GM18867 (cell line): Measurements from ENCODE around the gene RPL22.

ENCODE experiments used
- ATAC-seq: cut with Tn5 transposase; IDR thresholded peaks from one replicate; pipeline ENCODE4 v1.9.1; 2021; ENCODE audit warnings: mild to moderate bottlenecking, moderate library complexity; ENCODE audit not compliant: unreplicated experiment

RPL22 gene

DNA sequence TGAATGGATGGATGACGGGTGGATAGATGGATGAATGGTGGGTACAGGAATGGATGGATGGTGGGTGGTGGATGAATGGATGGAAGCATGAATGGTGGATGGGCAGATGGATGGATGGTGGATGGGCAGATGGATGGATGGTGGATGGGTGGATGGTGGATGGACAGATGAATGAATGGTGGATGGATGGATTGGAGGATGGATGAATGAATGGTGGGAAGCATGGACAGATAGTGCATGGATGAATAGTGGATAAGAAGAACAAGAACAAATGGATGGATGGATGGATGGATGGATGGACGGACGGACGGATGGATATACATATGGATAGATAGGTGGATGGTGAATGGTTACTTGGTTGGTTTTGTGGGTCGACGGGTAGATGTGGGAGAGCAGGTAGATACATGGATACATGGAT, 24.0 kb downstream of the RPL22 start:
- no peak for ATAC-seq

DNA sequence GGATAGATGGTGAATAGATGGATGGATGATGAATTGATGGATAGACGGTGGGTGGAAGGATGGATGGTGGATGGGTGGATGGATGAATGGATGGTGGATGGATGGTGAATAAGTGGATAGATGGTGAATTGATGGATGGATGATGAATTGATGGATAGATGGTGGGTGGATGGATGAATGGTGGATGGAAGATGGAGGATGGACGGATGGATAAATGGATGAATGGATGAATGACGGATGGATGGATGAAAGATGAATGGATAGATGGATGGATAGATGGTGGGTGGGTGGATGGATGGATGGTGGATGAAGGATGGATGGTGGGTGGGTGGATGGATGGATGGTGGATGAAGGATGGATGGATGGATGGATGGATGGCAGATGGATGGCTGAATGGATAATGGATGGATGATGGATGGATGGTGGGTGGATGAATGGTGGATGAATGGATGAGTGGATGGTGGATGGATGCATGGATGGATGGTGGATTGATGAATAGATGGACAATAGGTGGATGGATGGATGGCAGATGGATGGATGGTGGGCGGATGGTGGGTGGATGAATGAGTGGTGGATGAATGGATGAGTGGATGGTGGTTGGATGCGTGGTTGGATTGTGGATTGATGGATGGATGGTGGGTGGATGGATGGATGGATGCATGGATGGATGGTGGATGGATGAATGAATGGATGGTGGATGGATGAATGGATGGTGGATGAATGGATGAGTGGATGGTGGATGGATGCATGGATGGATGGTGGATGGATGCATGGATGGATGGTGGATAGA, 24.6 kb downstream of the RPL22 start:
- ATAC-seq = no peak

DNA sequence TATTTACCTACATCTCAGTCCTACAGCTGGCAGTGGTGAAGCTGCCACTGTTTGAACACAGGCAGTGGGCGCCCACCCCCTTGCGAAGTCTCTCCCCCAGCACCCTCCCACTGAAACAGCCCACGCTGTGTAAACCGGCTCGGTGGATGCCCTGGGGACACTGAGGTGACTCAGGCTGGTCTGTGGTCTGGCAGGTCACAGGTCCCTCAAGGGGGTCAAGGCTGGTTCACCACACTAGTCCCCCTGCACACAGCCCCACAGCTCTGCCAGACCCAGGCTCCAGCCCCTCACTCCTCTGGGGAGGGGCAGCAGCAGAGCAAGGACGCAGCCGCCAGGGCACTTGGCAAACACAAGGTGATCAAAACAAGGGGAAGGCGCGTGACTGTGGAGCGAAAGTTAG, 26.8 kb downstream of the RPL22 start:
- no peak for ATAC-seq

DNA sequence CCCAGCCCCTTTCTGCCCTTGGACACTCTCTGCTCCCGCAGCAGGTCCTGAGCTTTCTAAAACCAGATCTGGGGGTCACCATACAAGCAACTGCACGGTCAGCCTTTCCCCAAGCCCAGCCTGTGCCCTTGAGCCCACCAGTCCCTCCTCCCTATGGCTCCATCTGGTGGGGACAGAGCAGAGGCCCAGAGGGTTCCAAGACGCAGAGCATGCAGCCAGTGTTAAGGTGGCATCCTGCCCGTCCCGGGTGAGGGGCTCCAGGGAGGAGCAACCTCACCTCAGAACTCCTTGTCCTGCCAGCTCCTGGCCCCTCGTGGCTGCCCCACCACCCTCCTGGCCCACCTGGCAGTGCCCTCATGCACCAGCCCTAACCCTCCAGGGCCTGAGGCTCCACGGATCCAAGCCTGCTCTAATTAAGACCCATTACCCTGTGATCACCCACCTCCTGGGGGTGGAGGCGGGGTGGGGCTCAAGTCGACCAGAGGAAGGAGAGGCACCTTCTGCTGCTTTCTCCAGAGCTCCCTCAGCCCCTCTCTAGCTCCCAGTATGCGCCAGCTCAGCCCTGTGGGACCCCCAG, 27.8 kb downstream of the RPL22 start:
- ATAC-seq = no peak

DNA sequence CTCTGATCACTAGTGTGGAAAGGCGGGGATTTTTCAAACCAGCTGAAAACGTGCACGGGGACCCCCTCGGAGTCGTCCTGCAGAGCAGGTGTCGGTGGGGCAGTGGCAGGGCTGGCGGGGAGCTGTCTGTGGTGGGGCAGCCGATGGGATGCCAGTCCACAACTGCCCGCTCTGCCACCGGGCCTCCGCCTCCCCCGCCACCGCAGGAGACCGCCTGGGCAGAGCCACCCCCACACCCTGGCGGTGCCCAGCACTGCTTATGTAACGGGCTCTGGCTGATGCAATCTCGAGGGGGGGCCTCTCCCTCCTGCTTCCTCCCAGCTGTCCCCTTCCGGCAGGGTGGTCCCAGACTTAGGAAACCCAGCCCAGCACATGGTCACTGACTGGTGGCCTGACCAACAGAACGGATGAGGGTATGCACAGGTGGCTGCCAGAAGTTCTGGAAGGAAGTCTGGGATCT, 28.6 kb downstream of the RPL22 start:
- no peak for ATAC-seq

DNA sequence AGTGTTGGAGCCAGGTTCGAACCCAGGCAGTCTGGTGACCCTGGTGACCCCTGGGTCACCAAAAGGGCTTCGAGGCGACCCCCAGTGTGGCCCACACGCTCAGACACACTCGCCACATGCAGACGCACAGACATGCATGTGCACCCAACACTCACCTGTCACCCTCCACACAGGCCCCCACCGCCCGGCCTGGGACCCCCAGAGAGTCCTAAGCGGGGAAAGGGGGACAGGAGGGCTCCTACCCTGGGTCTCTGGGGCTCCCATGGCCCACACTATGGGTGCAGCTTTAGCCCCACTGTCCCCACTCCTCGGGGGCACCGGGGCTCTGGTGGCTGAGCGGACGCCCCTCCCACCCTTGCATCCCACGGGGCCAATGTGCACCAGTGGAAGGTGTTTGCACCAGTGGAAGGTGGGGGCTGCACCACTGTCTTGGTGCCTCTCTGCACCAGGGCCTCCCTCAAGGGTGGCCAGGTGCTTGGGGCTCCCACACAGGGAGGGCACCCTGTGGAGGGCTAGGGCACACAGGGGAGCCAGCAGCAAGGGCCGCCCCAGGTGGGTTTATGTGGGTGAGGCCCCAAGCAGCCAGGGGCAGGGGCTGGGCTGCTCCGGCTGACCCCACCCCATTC, 29.2 kb downstream of the RPL22 start:
- no peak for ATAC-seq

DNA sequence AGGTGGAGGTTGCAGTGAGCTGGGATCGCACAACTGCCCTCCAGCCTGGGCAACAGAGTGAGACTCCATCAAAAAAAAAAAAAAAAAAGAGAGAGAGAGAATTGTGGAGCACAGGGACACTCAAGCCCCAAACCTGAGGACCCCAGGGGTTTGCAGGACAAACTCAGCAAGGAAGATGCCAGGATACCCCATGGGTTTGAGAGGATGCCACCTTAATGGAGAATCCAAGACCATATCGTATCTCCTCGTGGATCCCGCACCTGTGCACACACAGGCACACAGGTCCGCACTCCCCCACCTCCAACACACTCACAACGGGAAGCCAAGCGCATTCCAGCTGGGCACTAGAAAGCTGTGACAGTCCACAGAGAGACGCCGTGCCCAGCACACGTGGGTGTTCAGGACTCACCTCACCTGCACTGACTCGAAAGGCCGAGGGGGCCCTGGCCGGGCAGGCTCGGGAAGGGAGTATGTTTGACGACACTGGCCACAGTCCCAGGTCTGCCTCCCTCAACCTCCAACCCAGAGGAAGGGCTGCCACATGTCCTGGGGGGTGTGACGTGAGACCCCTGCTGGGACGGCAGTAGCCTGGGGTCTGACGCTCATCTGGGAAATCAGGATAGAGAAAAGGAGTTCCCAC, 30.3 kb downstream of the RPL22 start:
- no peak for ATAC-seq

DNA sequence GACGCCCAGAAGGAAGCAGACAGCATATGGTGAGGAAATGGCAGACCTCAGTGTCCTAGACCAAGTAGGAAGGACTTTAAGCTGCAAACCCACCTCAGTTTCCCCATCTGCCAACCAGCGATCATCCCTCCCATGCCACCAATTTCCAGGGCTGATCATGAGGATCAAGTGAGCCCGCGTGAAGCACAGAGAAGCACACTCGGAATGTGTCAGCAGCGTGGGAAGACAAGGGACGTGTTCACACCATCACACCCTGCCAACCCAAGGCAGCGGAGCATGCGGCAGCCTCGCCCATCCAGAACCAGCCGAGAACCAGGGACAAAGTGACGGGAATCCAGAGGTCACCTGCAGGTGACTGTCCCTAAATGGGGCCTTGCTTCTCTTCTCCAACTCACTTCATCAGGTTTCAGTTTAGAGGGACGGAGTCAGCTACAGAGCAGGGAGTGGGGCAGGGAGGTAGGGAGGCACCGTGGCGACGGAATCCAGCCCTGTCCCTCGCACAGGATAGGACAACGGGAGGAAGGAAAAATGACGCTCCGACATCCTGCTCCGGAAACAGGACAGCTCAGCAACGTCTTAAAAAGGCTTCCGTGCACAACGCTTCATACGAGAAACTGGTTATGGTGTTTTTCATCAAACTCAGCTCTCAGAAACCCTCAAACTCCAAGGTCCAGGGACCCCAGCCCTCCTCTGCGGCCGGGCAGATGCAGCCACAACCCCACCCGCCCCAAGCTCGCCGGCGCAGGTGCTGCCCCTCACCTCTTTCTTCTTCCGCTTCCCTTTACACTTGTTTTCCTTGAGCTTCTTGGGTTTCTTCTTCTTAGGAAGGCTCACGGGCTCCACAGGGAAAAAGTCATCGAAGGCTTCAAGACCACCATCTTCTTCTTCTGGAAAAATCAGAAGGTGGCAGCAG, 31.7 kb downstream of the RPL22 start:
- ATAC-seq = no peak

DNA sequence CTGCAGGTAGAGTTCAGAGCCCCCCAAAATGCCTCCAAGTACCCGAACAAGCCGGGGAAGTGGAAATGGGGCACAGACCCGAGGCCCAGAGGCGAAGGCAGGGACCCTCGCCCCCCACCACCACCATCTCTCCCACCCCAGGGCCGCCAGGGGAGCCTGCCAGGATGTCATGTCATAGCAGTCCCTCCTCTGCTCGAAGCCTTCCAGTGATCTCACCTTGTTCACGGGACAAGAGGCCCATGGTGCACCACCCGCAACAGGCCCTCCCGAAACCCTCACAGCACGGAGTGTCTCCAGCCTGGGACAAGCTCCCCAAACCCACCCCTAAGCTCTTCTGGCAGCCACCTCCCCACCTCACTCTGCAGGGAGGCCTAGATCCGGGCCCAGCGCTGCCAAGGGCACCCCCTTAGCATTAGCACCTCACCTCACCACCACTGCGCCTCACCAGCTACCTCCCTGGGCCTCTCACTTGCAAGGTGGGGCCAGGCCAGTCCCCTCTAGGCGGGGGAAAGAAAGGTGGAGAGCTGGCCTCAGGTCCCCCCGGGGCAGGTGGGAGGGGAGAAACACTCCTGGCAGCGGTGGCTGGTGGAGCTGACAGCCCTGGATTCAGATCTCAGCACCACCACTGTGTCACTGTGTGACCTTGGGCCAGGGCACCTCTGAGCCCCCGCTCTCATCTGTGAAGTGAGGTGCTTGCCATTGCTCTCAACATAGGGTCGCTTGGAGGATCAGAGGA, 32.6 kb downstream of the RPL22 start:
- no peak for ATAC-seq

DNA sequence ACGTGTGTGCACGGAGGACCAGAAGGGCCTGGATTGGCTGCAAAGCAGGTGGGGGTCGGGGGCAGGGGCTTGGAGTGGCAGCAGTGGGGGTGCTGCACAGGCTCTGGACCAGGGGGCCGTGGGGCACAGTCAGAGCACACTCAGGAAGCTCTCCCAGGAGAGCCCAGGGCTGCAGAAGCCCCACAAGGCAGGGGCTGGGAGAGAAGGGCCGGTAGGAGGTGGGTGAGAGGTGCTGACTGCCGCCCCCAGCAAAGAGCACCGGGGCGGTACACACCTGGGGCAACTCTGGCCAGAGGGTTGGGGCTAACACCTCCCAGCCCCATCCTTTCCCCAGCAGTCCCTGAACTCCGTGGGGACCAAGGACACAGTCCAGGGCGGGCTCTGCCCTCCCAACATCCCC, 33.2 kb downstream of the RPL22 start:
- no peak for ATAC-seq

DNA sequence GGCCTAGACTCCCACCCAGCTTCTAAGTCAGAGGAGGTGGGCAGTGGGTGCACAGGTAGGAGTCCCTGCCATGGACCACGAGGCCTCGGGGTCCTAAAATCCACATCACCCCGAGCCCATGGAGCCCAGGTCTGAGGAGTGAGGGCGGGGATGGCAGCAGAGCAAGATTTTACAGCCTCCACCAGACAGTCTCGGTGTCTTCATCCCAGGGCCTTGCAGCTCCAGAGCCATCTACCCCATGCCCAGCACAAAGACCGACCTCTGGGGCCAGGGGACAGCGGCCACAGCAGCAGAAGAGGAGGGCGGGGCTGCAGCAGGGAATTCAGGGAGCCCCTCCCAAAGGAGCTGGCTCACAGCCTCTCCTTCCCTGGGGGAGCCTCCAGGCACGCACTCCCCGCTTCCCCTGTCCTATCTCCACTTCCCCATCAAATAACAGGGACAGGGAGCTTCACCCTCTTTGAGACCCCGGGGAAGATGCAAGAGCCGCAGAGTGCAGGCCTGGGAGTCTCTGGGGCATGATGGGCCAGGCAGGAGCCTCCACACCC, 33.9 kb downstream of the RPL22 start:
- no peak for ATAC-seq

DNA sequence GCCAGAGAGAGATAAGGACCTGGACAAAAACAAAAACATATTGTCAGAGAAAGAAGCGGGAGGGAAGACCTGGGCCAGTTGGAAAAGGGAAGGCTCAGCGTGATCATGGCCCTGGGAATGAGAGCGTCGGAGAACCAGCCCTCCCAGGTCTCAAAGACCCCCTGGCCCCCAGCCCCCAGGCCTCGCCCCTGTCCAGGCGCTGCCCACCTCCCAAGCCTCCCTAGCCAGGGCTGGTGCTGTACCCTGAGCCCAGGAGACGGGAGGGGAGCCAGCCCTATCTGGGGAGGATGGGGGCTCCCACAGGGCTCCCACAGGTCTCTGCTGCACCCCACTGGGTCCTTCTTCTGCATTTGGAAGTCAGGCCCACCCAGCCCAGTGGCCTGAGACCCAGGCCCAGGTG, 34.4 kb downstream of the RPL22 start:
- ATAC-seq = no peak

DNA sequence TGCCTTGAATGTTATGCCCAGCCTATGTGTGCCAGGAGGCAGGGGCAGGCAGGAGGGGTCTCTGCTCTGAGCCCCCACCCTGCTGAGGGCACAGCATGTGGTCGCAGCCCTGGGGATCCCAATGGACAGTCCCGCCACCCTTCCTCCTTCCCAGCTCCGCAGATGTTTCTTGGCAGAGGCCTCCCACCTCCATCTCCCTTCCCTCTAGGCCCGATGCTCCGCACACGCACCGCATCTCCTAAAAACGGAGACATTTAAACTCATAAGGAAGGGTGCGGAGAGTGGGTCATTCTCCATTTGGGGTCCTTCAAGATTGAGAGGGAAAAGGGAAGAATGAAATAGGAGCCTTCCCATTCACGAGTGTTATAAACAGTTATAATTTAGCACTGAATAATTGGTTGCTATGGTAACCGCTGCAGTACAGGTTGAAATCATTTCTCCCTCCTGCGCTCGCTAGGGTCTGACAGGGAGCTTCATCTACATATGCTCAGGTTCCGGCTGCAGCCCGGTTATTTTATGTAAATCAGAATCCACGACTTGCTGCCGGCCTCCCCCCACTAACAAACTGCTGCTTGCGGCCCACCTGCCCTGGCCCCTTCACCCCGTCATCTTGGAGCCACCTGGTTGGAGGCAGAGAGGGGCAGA, 35.3 kb downstream of the RPL22 start:
- ATAC-seq = no peak

DNA sequence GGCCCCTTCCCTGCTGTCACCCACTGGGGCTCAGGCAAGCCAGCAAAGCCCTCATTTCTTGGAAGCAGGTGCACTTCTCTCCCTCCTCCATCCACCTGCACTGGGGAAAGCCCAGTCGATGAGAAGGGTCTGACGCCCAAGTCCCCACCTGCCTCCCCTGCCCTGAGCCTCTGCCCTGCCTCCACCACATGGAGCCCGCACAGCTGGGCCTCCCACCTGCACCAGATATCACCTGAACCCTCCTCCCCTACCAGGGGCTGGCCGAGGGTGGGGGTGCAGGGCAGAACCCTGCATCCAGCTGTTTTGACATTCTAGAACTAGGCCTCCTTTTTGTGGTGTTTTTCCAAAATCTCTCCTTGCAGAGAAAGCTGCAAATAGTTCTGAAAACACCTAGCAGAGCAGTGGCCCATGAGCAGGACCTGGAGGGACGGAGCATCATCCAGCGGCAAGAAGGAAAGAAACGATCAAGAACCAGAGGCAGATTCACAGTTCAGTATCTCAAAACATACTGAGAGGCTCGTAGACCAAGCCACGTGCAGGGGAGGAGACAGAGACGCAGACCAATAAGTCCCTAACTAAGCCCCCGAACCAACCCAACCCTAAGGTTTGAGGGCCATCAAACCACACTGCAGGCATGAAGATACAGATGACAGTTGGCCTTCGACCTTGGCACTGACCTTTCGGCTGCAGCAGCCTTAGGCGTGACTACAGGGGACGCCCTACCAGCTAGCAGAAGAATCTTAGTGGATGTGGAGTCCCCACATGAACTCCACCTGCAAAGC, 36.0 kb downstream of the RPL22 start:
- no peak for ATAC-seq

DNA sequence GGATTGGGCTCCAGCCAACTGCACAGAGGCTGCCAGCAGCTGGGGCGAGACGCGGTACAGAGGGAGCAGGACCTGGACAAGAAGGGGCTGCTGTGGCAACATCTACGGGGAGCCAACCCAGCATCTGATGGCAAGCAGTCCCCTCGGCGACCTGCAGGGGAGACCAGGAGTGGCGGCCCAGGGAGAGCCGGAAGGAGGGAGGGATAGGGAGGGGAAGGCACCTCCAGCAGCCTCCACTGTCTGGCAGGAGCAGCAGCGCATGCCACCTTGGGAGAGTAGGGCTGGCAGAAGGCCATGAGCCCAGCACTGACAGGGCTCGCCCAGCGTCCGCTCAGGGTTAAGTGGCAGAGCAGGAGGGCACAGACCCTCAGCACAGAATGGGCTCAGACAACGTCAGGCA, 36.6 kb downstream of the RPL22 start:
- ATAC-seq = no peak

DNA sequence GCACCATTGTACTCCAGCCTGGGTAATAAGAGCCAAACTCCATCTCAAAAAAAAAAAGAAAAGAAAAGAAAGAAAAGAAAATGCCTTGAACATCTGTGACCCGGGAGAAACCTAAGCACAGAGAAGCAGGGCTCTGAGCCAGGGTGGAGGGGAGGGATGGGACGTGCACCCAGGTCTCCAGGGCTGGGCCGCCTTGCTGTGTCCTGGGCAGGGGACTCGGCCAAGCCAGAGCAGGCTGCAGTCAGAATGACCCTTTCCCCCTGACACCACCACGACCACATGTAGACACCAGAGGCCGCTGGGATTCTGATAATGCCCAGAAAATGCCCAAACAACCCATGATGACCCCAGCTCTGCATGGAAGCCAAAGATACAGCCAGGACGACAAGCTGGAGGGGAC, 37.1 kb downstream of the RPL22 start:
- no peak for ATAC-seq

DNA sequence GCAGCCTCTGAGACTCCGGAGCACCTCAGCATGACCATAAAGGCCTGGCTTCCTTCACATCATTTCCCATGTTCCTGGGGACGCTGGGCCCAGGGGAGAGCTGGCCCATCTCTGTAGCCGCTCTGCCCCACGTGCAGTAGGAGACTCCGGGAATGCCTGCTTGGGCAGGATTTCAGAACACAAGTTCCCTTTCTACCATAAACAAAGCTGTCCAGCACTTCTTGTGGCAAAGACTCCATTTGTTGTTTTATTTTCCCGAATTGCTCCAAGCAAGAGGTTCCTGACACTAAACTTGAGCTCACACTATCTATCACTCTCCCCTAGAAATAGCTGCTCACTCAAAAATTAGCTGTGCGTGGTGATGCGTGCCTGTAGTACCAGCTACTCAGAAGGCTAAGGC, 41.2 kb downstream of the RPL22 start:
- ATAC-seq = no peak

DNA sequence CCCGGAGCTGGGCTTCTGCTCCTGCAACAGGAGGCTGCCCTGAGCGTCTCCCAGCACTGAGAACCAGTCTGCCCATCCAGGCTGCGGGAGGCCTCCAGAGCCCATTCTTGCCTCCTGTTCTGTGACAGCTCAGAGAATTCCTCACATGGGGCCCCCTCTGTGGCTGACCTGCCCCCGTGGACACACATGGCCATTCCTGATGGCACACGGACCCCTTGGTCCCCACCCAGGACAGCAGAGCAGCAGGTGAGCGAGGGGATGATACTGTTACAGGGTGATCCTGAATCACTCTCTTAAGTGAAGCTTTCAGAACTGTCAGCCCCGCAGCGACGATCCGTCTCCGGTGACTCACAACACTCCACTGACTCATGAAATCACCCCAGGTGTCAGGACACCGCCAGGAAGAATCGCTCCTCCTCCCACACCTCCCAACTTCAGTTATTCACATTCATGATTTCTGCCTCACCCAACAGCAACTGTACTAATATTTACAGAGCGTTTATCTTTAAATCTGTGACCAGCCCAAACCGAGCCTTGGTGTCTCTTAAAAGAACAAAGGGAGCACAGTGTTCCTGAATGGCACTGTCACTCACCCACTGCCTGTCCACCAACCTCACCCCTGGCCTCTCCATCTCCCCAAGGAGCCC, 41.7 kb downstream of the RPL22 start:
- ATAC-seq = no peak
